Endothelial cell of umbilical vein (primary cell): ENCODE measurements around the gene SIPA1. TPM values are rescaled to one million over a fixed set of nuclear protein-coding genes. Genes with fewer than 3 reads are reported as not detected.
A peak's percentile ranks its signal among the peaks of the same experiment; 100 is the strongest.

Source experiments
- BruUV-seq: library from RNA; stranded (reverse); fragments of 400-500 nt; replicated peaks from 2 replicates; lab custom pipeline; 2021; lab: Mats Ljungman, UMichigan
- CTCF ChIA-PET: fragments of 300-600, 350-600 bp; sonication (Branson Sonifier 250); formaldehyde crosslinking; loops from one replicate; lab custom pipeline; 2021; ENCODE audit warnings: antibody characterized with exemption, inconsistent platforms; lab: Charles Lee
- POLR2A ChIA-PET: fragments of 300-600, 350-600 bp; sonication (Branson Sonifier 250); formaldehyde crosslinking; loops from one replicate; lab custom pipeline; 2021; ENCODE audit warnings: antibody characterized with exemption, inconsistent platforms; lab: Charles Lee
- DNase-seq: peaks from one replicate; pipeline ENCODE4 v3.0.0-alpha.2; 2011; ENCODE audit warnings: low read depth, low spot score
- FAIRE-seq: peaks from 2 replicates; lab custom pipeline; 2011; peaks lifted over from hg19 to GRCh38; lab: Jason Lieb, UNC
- H2AFZ ChIP-seq: 2 replicates; pipeline ENCODE4 v1.6.0; 2012; ENCODE audit warnings: low read depth, low read length, control low read depth, inconsistent platforms
- H3K27ac ChIP-seq: 2 replicates; pipeline ENCODE4 v1.5.1; 2011; ENCODE audit warnings: low read depth, mild to moderate bottlenecking, control low read depth, low read length, moderate library complexity; ENCODE audit not compliant: insufficient read depth
- H3K27me3 ChIP-seq, 2 experiments: 2 replicates each; pipeline versions ENCODE4 v1.6.0 to v1.6.1; 2011; ENCODE audit warnings: low read length in 2 of 2, mixed read lengths in 1 of 2; ENCODE audit not compliant: control insufficient read depth in 2 of 2, insufficient read depth in 2 of 2
- H3K36me3 ChIP-seq, 2 experiments: 2 replicates in 1 of 2; 3 replicates in 1 of 2; pipeline ENCODE4 v1.5.1; 2011; ENCODE audit warnings: low read length in 2 of 2, mild to moderate bottlenecking in 1 of 2, moderate library complexity in 1 of 2; ENCODE audit not compliant: control insufficient read depth in 2 of 2, insufficient read depth in 2 of 2; ENCODE audit errors: extremely low read depth in 1 of 2
- H3K4me1 ChIP-seq: 3 replicates; pipeline ENCODE4 v1.5.1; 2011; ENCODE audit warnings: mild to moderate bottlenecking, low read length; ENCODE audit not compliant: control insufficient read depth, insufficient read depth; ENCODE audit errors: extremely low read depth
- H3K4me2 ChIP-seq: 2 replicates; pipeline ENCODE4 v1.6.1; 2011; ENCODE audit warnings: low read length, control low read depth, mixed read lengths; ENCODE audit not compliant: insufficient read depth
- H3K4me3 ChIP-seq, 3 experiments: fragments of 200-600 bp in 1 of 3; sonication (generic), shearing (Covaris generic) in 1 of 3; replicated peaks in 1 of 3; 2 replicates each; pipeline ENCODE4 v1.5.1; 2011 to 2016; ENCODE audit warnings: control low read depth in 3 of 3, low read length in 3 of 3, mild to moderate bottlenecking in 2 of 3, inconsistent platforms in 1 of 3, low read depth in 1 of 3, moderate library complexity in 1 of 3; ENCODE audit not compliant: insufficient read depth in 1 of 3
- H3K79me2 ChIP-seq: 2 replicates; pipeline ENCODE4 v1.6.0; 2012; ENCODE audit warnings: low read length, inconsistent platforms; ENCODE audit not compliant: control insufficient read depth, insufficient read depth
- H3K9ac ChIP-seq: replicated peaks from 2 replicates; pipeline ENCODE3; 2011; ENCODE audit warnings: low read length, control low read depth; ENCODE audit not compliant: insufficient read depth; ENCODE audit errors: extremely low read depth
- H3K9me1 ChIP-seq: replicated peaks from 3 replicates; pipeline ENCODE4 v1.6.0; 2011; ENCODE audit warnings: mild to moderate bottlenecking, low read length; ENCODE audit not compliant: control insufficient read depth, insufficient read depth; ENCODE audit errors: extremely low read depth
- H3K9me3 ChIP-seq: replicated peaks from 2 replicates; pipeline ENCODE4 v1.5.1; 2012; ENCODE audit warnings: low read length, inconsistent platforms; ENCODE audit not compliant: control insufficient read depth, insufficient read depth
- H4K20me1 ChIP-seq: replicated peaks from 2 replicates; pipeline ENCODE3; 2011; ENCODE audit warnings: mild to moderate bottlenecking, low read length; ENCODE audit not compliant: control insufficient read depth, insufficient read depth; ENCODE audit errors: extremely low read depth
- CTCF ChIP-seq, 2 donors: IDR thresholded peaks; 1 replicate in 1 of 2; 2 replicates in 1 of 2; pipeline ENCODE4 v1.5.1; 2011; ENCODE audit warnings: low read length in 2 of 2, mild to moderate bottlenecking in 2 of 2, moderate library complexity in 2 of 2, control low read depth in 1 of 2, inconsistent platforms in 1 of 2, low read depth in 1 of 2; ENCODE audit not compliant: insufficient read depth in 1 of 2; ENCODE audit errors: extremely low read depth in 1 of 2
- EZH2 ChIP-seq: IDR thresholded peaks from 2 replicates; pipeline ENCODE4 v1.6.1; 2012; ENCODE audit warnings: borderline replicate concordance, low read depth, mild to moderate bottlenecking, moderate library complexity, low read length, inconsistent platforms; ENCODE audit not compliant: severe bottlenecking
- FOS ChIP-seq: IDR thresholded peaks from 2 replicates; pipeline ENCODE4 v1.6.1; 2011; ENCODE audit warnings: mild to moderate bottlenecking, low read length, moderate library complexity, borderline replicate concordance; ENCODE audit not compliant: insufficient read depth
- GATA2 ChIP-seq: IDR thresholded peaks from 2 replicates; pipeline ENCODE4 v1.7.0; 2011; ENCODE audit warnings: low read depth, mild to moderate bottlenecking, moderate library complexity, mixed read lengths, low read length; ENCODE audit not compliant: insufficient read length, insufficient read depth
- JUN ChIP-seq: IDR thresholded peaks from 2 replicates; pipeline ENCODE4 v1.6.1; 2011; ENCODE audit warnings: borderline replicate concordance, low read depth; ENCODE audit not compliant: insufficient read length, insufficient read depth
- MAX ChIP-seq: IDR thresholded peaks from 2 replicates; pipeline ENCODE4 v1.6.1; 2011; ENCODE audit not compliant: insufficient read depth, insufficient read length
- MYC ChIP-seq: IDR thresholded peaks from one replicate; pipeline ENCODE4 v1.6.1; 2011; ENCODE audit warnings: mild to moderate bottlenecking, low read depth, low read length
- POLR2A ChIP-seq: IDR thresholded peaks from 2 replicates; pipeline ENCODE4 v1.6.1; 2012; ENCODE audit warnings: low read depth, mild to moderate bottlenecking, control low read depth, low read length
- POLR2AphosphoS5 ChIP-seq: IDR thresholded peaks from 2 replicates; pipeline ENCODE4 v1.6.1; 2012; ENCODE audit warnings: low read depth, mild to moderate bottlenecking, control low read depth, low read length, moderate library complexity; ENCODE audit not compliant: insufficient read depth
- dilution Hi-C: fragments of 300-500 bp; cut with MboI; formaldehyde crosslinking; loops from one replicate; pipeline ENCODE4 v1.15.0; 2019; ENCODE audit warnings: low sequenced_read_pairs; ENCODE audit not compliant: extremely low pct_ligation_motif_present
- intact Hi-C: fragments of 100-400 bp; cut with micrococcal nuclease; formaldehyde crosslinking; loops from one replicate; pipeline ENCODE4 v1.10.0; 2022
- polyA plus RNA-seq, 4 experiments: library from polyadenylated mRNA; depleted of rRNA in 3 of 4; stranded (reverse) in 3 of 4; unstranded in 1 of 4; fragments of >200 nt; gene quantifications; 2 replicates each; pipeline versions ENCODE4 v1.2.1 to v1.2.3, GENCODE V29; 2011 to 2012; ENCODE audit warnings: missing spikeins in 1 of 4
- total RNA-seq: library from RNA; stranded (reverse); gene quantifications from 2 replicates; pipeline ENCODE4 v1.2.3, GENCODE V29; 2021

Gene SIPA1
- total and polyA plus RNA-seq, 2 donors (not counting 3 experiments of a cell fraction or from before 2014, with no cell fraction given) = 67.5 to 119 TPM

- no peak for FAIRE-seq
- H4K20me1 ChIP-seq = no peaks in the 10 kb centered on the region
- peak overlapping the region; percentile 67 for H3K9ac ChIP-seq
- no peaks in the 10 kb centered on the region for H3K27me3 ChIP-seq
- H3K4me2 ChIP-seq = peak overlapping the region; percentile 26
- BruUV-seq = TSS peak; percentile 54
- peak overlapping the region; percentile 95 for H3K27ac ChIP-seq
- no peaks in the 10 kb centered on the region for H3K9me3 ChIP-seq
- no peak for TF ChIP-seq MAX
- no peak for TF ChIP-seq POLR2A
- TF ChIP-seq EZH2 = no peak
- no peak for TF ChIP-seq JUN
- TF ChIP-seq POLR2AphosphoS5 = no peak
- TF ChIP-seq CTCF (IDR thresholded peaks at IDR 0.05; ENCODE audit: extremely low read depth in 1 of 2, insufficient read depth in 1 of 2, low read depth in 1 of 2, low read length in 2 of 2) = no peak
- TF ChIP-seq MYC = no peak
- no peak for TF ChIP-seq GATA2
- TF ChIP-seq FOS = no peak
- POLR2A ChIA-PET = interaction anchor here (1.0 to 3.9 kb wide), 5 partner anchors 9 to 205 kb away, joined by 3 to 19 read pairs (median 5); partner anchors contain the start of genes CFL1, RELA and SIPA1
- DNase-seq = peak; percentile 71
- CTCF ChIA-PET = interaction anchor here (0.6 to 8.0 kb wide), 10 partner anchors 9 to 207 kb away, joined by 3 to 44 read pairs (median 4); partner anchors contain the start of genes AP5B1, MUS81, RELA and RNASEH2C
- H3K4me1 ChIP-seq = peaks cover 23% of the 10 kb centered on the region
- peaks cover 5% of the 10 kb centered on the region for H3K79me2 ChIP-seq
- dilution Hi-C loops (no loop called here), intact Hi-C loops (loop anchor here (1.0 to 2.0 kb wide), 3 partner anchors 10 to 205 kb away; partner anchors contain the start of genes CFL1 and ZNRD2)
- H3K36me3 ChIP-seq = peaks cover 12 to 56% of the 10 kb centered on the region in 2 experiments
- peak overlapping the region in 1 of 3 experiments; percentile 16 for H3K4me3 ChIP-seq
- H3K9me1 ChIP-seq = no peaks in the 10 kb centered on the region
- no peak overlapping the region for H2AFZ ChIP-seq
Observed at GRCh38 chr11:65653229-65654225, 15.6 kb downstream of the SIPA1 start.
